ENCODE measurements around the gene UGT1A6.

DNA sequence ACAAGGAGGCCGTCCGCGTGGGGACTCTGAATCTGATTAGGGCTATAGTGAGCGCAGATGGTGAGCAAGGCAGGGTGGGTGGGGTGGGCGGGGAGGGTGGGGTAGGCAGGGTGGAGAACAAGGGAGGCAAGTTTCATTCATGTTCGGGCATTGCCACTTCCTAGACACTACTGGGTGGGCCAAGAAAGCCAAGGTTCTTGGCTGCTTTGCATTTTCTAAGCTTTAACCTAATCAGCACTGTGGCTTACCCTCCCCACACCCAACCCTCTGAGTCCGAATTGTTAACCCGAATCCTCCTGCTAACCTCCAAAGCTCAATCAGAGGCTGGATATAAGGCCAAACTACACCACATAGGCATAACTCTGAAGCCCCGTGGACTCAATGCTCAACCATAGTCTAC lies 103.6 kb downstream of the UGT1A6 start:
- TF ChIP-seq RAD21 (conservative IDR thresholded peaks at IDR 0.05 in 1 of 2, IDR thresholded peaks at IDR 0.05 in 1 of 2) (no peak), POLR2A (IDR thresholded peaks at IDR 0.05; ENCODE audit: low read length) (no peak), FOXS1 (CRISPR knock-in tag; IDR thresholded peaks at IDR 0.05) (no peak), NPAS2 (CRISPR knock-in tag; IDR thresholded peaks at IDR 0.05; ENCODE audit: borderline replicate concordance) (no peak), EHMT2 (IDR thresholded peaks at IDR 0.05; ENCODE audit: low read depth) (no peak), HOXB13 (CRISPR knock-in tag; IDR thresholded peaks at IDR 0.05; ENCODE audit: low read depth) (no peak), CBX2 (IDR thresholded peaks at IDR 0.05; ENCODE audit: borderline replicate concordance, low read depth) (no peak), EP300 (IDR thresholded peaks at IDR 0.05) (no peak), MAFK (IDR thresholded peaks at IDR 0.05; ENCODE audit: partially characterized antibody) (no peak), EHF (CRISPR knock-in tag; IDR thresholded peaks at IDR 0.05) (no peak), RARB (CRISPR knock-in tag; IDR thresholded peaks at IDR 0.05) (no peak)
- TF ChIP-seq, protein P1, sequence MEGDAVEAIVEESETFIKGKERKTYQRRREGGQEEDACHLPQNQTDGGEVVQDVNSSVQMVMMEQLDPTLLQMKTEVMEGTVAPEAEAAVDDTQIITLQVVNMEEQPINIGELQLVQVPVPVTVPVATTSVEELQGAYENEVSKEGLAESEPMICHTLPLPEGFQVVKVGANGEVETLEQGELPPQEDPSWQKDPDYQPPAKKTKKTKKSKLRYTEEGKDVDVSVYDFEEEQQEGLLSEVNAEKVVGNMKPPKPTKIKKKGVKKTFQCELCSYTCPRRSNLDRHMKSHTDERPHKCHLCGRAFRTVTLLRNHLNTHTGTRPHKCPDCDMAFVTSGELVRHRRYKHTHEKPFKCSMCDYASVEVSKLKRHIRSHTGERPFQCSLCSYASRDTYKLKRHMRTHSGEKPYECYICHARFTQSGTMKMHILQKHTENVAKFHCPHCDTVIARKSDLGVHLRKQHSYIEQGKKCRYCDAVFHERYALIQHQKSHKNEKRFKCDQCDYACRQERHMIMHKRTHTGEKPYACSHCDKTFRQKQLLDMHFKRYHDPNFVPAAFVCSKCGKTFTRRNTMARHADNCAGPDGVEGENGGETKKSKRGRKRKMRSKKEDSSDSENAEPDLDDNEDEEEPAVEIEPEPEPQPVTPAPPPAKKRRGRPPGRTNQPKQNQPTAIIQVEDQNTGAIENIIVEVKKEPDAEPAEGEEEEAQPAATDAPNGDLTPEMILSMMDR (IDR thresholded peaks at IDR 0.05) = no peak
- TF ChIP-seq, protein P2, sequence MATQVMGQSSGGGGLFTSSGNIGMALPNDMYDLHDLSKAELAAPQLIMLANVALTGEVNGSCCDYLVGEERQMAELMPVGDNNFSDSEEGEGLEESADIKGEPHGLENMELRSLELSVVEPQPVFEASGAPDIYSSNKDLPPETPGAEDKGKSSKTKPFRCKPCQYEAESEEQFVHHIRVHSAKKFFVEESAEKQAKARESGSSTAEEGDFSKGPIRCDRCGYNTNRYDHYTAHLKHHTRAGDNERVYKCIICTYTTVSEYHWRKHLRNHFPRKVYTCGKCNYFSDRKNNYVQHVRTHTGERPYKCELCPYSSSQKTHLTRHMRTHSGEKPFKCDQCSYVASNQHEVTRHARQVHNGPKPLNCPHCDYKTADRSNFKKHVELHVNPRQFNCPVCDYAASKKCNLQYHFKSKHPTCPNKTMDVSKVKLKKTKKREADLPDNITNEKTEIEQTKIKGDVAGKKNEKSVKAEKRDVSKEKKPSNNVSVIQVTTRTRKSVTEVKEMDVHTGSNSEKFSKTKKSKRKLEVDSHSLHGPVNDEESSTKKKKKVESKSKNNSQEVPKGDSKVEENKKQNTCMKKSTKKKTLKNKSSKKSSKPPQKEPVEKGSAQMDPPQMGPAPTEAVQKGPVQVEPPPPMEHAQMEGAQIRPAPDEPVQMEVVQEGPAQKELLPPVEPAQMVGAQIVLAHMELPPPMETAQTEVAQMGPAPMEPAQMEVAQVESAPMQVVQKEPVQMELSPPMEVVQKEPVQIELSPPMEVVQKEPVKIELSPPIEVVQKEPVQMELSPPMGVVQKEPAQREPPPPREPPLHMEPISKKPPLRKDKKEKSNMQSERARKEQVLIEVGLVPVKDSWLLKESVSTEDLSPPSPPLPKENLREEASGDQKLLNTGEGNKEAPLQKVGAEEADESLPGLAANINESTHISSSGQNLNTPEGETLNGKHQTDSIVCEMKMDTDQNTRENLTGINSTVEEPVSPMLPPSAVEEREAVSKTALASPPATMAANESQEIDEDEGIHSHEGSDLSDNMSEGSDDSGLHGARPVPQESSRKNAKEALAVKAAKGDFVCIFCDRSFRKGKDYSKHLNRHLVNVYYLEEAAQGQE (IDR thresholded peaks at IDR 0.05) = no peak
- TF ChIP-seq, protein P3, sequence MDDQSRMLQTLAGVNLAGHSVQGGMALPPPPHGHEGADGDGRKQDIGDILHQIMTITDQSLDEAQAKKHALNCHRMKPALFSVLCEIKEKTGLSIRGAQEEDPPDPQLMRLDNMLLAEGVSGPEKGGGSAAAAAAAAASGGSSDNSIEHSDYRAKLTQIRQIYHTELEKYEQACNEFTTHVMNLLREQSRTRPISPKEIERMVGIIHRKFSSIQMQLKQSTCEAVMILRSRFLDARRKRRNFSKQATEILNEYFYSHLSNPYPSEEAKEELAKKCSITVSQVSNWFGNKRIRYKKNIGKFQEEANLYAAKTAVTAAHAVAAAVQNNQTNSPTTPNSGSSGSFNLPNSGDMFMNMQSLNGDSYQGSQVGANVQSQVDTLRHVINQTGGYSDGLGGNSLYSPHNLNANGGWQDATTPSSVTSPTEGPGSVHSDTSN (IDR thresholded peaks at IDR 0.05) = no peak

All from A549 (cell line).